HTERT RPE-1 (cell line): ENCODE results near the gene MTHFD1L.
"Not testable (repeated sequence)": the region's sequence is repeated elsewhere in the genome, so short reads cannot be mapped to it uniquely, and the experiment has no call there.

ENCODE experiments used
- in situ Hi-C: fragments of 300-500 bp; cut with MboI; formaldehyde crosslinking; loops from 4 replicates; pipeline ENCODE4 v1.14.3; 2020; ENCODE audit warnings: low sequenced_read_pairs

Gene MTHFD1L

DNA sequence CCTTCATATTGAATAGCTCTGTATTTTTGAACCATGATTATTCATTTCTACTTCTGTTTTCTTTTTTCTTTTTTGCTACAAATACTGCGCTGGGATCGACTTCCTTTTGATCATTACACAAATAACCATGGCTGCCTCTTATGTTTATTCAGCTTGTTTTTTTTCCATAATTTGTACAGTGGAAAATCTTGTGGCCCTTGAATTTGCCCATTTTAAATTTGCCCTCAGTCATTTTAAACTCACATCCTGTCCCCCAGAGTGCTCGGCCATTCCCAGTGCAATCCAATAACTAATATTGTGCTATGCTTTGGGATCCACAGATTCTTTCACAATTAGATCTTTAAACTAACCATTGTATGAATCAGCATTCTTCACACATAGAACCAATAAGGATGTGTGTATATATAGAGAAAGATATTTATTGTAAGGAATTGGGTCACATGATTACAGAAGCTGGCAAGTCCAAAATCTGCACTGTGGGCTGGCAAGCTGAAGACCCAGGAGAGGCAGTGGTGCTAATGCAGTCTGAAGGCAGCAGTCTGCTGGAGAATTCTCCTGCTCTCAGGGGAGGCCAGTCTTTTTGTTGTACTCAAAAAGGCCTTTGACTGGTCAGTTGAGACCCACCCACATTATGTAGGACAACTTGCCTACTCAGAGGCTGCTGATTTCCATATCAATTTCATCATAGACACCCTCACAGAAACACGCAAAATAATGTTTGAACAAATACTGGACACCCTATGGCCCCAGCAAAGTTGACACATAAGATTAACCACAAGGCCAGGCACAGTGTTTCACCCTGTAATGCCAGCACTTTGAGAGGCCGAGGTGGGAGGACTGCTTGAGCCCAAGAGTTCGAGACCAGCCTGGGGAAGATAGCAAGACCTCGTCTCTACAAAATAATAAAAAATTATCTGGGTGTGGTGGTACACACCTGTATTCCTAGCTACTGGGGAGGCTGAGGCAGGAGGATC lies 147.1 kb downstream of the MTHFD1L start:
- in situ Hi-C loops: no loop called here

DNA sequence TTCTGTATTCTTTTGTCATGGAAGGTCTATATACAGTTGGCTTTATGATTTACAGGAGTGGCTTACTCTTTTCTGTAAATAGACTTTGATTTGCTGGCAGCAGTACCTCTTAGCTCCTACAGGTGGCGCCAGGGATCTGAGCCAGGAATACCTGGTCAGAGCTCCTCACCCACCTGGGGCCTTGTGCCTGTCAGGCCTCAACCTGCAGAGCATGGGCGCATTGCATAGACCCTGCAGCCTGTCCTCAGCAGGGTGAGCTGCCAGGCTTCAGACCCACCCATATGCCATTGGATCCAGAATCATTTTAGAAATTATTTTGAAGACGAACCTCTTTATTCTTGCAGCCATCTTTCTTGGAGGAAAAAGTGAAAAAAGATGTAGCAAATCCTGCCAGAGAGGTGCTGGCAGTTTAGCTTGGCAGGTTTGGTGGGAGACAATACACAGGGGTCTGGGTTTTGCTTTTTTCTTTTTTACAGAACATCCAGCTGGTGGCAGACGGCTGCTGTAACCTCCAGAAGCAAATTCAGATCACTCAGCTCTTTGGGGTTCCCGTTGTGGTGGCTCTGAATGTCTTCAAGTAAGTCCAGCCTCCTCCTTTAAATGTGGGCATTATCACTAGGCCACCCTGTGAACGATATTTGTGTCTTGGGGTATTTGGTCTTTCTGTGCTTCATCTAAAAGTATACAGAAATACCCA lies 149.1 kb downstream of the MTHFD1L start:
- in situ Hi-C loops: no loop called here

DNA sequence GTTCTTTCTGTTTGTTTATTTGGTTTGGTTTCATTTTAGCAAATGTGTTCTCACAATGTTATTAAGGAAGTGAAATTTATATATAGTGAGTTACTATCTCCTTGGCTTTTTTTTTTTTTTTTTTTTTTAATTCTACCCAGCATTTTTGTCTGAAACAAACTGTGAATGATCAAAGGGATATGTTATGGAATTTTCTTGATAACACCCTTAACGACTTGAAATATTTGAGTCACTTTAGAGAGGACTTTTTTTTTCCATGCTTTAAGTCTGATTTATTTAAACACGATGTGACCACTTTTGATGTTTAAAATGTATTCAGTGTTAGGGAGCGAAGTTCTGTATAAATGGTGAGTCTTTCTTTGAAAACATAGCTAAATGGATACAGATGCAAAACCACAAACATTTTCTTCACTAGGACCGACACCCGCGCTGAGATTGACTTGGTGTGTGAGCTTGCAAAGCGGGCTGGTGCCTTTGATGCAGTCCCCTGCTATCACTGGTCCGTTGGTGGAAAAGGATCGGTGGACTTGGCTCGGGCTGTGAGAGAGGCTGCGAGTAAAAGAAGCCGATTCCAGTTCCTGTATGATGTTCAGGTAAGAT lies 149.7 kb downstream of the MTHFD1L start:
- in situ Hi-C loops: no loop called here

DNA sequence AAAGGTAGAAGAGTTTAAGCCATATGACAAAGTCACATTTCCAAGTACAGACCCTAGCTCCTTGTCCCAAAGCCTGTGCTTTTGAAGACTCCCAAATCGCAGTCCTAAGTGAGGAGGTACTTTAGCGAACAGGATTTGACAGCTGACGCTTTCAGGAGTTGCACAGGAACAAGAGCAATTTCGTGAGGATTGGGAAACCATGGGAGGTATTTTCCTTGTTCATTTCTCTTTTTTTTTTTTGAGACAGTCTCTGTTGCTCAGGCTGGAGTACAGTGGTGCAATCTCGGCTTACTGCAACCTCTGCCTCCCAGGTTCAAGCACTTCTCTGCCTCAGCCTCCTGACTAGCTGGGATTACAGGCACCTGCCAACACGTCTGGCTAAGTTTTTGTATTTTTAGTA lies 150.6 kb downstream of the MTHFD1L start:
- in situ Hi-C loops: no loop called here

GRCh38 chr6:151018046-151018445 lies 152.5 kb downstream of the MTHFD1L start:
- in situ Hi-C loops: no loop called here

DNA sequence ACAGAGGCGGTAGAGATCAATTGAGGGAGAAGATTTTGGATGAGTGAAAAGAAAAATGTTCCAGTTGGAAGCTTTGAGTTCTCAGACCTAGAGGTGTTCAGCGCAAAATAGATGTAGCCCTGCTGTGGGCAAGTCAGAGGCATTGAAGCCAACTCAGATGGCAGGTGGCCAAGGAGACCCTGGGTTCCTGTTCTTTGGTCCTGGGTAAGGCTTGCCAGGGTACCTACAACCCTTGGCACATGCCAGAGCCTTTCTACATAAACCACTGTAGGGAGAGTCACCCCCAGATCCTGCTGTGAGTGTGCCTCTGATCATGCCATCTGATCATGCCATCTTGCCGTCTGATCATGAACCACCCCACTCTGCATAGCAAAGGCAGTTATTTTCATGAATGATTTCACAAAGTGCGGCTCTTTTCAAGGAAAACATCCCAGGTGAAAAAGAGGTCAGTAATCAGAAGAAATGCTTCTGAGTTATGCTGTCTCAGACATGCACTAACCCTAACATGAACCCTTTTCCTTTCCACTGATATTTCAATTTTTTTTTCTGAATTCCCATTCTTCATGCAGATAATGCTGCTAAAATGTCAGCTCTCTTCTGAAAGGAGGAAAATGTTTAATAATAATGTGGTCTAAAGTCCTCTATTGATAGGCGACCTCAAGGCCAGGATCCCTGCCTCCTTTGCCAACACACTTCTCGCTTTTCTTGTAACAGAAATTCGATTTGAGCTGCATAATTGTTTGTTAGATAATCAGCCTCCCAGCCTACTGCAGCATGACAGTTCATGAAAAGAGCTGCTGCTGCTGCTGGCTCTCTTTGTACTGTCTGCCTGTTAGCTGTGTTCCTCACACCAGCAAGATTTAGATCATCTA lies 153.6 kb downstream of the MTHFD1L start:
- in situ Hi-C loops: no loop called here

- in situ Hi-C loops: no loop called here
These were observed 156.4 kb downstream of the MTHFD1L start for GRCh38 chr6:151021896-151022295.

GRCh38 chr6:151022492-151022891 lies 157.0 kb downstream of the MTHFD1L start:
- in situ Hi-C loops: no loop called here

DNA sequence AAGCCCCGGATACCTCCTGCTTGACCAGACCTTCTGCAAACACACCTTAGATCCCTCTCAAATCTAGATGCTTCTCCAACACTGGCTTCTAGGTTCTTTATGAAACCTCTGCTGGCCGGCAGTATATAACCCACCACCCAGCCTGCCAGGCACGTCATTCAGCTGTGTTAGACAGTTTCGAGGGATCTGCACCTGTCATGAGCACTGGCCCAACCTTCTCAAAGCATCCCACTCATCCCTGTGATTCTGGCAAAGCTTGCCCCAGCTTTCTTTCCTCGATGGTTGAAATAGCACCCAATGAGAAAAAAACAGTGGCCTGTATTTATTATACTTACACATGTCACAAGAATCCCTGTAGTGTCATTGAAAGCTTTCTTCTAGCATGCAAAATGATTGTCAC lies 157.8 kb downstream of the MTHFD1L start:
- in situ Hi-C loops: no loop called here

DNA sequence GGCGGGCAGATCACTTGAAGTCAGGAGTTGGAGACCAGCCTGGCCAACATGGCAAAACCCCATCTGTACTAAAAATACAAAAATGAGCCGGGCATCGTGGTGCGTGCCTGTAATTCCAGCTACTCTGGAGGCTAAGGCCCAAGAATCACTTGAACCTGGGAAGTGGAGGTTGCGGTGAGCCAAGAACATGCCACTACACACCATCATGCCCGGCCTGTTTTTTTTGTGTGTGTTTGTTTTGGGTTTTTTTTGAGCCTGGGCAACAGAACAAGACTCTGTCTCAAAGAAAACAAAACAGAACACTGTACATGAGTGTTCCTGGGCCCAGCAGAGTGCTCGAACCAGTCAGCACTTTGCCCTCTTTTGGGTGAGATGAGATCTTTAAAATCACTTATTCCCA lies 159.1 kb downstream of the MTHFD1L start:
- in situ Hi-C loops: no loop called here

DNA sequence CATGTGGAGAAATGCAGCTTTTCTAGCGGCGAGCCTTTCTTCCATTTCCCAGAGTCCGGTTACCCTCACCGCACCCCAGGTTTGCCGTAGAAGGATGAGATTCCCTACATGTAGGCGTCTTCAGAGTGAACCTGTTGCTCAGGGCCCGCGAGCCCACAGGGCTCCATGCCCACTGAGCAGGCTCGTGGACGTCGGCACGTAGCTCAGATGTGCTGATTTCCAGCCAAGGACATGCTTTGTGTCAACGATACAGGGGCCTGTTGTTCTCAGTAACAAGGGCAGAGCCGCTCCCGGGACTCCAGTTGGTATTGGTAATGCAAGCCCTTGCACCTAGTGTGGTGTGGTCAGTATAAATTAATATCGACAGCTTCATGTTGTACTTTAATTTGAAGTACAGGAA lies 159.6 kb downstream of the MTHFD1L start:
- in situ Hi-C loops: no loop called here

DNA sequence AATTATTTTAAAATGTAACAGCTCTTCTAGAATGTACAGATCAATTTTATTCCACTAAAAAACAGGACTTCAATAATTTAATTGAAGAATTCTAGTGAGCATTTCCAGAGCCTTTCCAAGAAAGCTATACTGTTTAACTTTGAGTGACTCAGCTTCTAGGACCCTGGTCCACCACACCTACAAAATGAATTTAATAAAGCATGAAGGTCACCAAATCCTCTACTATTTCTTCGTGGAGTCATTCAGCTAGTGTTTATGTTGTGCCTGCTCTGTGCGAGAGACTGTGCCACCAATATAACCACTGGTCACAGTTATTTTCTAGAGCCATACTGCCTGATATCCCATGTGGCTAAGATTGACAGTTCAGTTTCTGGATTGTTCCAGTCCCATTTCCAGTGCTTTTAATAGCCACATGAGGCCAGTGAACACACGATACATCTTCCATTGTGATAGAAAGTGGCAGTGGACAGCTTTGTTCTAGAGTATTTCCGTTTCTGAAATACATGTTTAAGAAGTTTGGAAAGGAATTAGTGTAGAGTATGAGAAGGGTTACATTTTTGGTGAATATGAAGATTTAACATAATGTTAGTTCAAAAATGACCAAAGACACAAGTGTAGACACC lies 160.7 kb downstream of the MTHFD1L start:
- in situ Hi-C loops: no loop called here

DNA sequence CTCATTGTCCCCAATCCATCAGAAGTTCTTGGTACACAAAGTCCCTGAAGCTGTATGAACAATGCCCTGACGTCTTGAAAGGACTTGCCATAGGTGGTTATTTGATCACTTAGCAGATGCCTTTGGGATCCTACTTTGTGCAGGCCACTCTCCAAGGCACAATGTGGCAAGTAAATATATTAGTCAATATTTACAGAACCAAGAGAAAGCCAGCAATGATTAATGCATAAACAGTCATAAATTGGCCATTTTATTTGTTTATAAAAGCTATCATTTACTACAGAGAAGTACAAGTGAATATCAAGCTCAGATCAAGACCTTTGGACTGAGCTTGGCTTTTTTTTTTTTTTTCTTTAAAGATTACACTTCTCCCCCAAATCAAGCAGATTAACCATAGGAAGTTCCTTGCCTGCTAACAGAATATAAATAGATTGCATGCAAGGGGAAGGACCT lies 161.8 kb downstream of the MTHFD1L start:
- in situ Hi-C loops: no loop called here

DNA sequence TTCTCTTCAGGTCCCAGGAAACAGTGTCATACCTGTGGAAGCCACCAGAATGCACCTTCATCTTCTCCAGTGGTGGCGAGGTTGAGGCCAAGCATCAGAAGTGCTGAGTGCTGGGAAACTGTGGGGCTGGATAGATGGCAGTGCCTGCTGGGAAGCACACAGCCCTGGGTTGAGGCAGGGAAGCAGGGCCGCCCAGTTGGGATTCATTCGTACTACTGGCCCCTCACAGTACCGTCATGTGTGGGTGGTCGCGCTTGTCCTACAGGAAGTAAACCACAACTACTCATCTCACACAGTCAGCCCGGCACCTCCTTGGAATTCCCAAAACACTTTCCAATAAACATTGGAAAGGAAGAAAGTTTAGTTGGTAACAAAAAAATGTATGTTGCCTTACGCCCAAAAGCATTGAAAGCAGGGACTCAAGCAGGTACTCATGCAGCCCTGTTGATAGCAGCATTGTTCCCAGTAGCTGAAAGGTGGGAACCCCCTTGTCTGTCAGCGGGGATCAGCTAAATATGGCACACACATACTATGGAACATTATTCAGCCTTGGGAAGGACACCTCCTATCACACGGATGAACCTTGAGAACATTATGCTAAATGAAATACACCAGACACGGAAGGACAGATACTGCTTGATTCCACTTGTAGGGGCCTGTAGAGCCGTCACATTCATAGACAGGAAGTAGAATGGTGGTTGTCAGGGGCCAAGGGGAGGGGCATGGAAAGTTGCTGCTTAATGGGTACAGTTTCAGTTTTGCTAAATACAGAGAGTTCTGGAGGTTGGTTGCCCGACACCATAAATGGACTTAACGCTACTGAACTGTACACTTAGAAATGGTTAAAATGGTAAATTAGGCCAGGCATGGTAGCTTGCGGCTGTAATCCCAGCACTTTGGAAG lies 162.7 kb downstream of the MTHFD1L start:
- in situ Hi-C loops: no loop called here

DNA sequence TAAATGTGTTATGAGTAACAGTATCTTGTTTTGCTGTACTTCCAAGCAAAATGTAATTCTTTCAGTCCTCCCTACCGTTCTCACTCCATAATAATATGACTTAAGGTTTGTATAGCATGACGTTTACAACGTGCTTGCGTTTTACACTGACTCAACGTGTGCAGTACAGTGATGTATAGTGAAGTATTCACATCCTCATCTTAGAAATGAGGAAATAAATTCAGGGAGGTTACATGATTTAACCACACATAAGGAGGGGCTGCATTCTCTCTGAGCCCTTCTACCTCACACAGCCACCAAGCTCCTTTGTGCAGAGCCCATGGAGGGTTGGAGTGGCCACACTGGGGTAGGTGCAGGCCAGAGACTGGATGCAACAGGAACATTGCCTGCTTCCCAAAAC lies 164.5 kb downstream of the MTHFD1L start:
- in situ Hi-C loops: no loop called here

DNA sequence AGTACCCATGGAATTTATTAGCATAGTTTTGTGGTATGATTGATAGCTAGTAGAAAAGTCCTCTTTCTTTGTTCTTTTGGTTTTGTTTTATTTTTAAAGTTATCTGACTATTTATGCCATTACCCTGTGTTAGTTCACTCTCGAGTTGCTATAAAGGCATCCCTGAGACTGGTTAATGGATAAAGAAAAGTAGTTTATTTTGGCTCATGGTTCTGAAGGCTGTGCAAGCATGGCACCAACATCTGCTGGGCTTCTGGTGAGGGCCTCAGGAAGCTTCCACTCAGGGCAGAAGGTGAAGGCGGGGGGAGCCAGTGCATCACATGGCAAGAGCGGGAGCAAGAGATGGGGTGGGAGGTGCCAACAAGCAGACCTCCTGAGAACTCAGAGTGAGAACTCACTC lies 166.5 kb downstream of the MTHFD1L start:
- in situ Hi-C loops: no loop called here

DNA sequence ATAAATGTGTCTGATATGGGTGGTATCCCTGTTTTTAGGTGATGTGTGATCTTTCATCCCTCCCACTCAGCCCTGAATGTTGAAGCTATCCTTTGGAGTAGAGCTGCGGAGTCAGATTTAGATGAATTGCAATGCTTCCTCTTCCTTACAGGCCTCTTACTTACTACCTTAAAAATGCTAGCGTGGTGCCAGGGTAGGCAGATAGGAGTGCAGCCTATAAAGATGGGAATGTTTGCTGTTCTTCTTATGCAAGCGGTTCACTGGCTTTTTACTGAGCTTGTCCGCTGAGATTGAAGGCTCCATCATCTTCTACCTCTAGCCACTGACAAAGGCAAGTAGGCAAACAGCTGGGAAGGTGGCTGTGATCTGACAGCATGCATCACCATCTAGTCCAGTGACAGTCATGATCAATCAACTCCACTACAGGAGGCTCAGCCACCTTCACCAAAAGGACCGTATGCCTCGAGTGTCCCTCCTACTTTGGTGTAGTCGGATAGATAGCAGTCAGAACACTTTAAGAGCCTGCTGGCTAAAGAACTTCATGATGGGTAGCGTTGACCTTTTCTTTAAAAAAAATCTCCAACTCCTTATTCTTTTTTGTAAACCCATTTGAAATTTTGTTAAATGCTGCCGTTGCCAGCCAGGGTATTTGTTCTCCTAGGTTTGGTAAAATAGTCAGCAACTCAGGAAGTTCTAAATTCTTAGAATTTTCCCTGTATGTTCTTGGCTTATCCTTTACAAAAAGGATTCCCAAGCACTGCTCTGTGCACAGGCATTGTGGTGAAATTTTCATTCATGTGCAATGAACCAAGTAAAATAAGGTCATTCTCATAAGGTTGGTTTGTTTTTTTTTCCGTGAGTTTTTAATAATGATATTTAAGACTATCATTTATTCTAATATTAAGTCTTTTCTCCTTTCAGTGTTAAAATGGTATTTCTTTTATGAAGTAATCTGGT lies 169.6 kb downstream of the MTHFD1L start:
- in situ Hi-C loops: no loop called here

GRCh38 chr6:151036211-151036721 lies 170.8 kb downstream of the MTHFD1L start:
- in situ Hi-C loops: not testable (repeated sequence)
